ENCODE measurements around the gene FAM181A.

FAM181A gene

GRCh38 chr14:93930296-93930988, 3.3 kb downstream of the FAM181A start:
- no peak for DNase-seq

GRCh38 chr14:93930989-93931307, 3.8 kb downstream of the FAM181A start:
- DNase-seq = no peak

GRCh38 chr14:93932642-93933041, 5.5 kb downstream of the FAM181A start:
- no peak for DNase-seq

GRCh38 chr14:93935213-93935612, 8.1 kb downstream of the FAM181A start:
- DNase-seq = no peak

GRCh38 chr14:93936245-93936644, 9.1 kb downstream of the FAM181A start:
- peak; percentile 49 for DNase-seq

- DNase-seq = no peak
Measured at GRCh38 chr14:93936926-93937325, 9.8 kb downstream of the FAM181A start.

GRCh38 chr14:93937519-93937918, 10.4 kb downstream of the FAM181A start:
- no peak for DNase-seq

- DNase-seq = no peak
Measured at GRCh38 chr14:93938751-93939303, 11.7 kb downstream of the FAM181A start.

- peak; percentile 53 for DNase-seq
Measured at GRCh38 chr14:93939304-93940229, 12.4 kb downstream of the FAM181A start.

- no peak for DNase-seq
Measured at GRCh38 chr14:93940437-93940836, 13.3 kb downstream of the FAM181A start.

- peak; percentile 64 for DNase-seq
Measured at GRCh38 chr14:93941293-93941910, 14.3 kb downstream of the FAM181A start.

- peak; percentile 52 for DNase-seq
Measured at GRCh38 chr14:93943052-93943451, 15.9 kb downstream of the FAM181A start.

- no peak for DNase-seq
Measured at GRCh38 chr14:93943930-93944329, 16.8 kb downstream of the FAM181A start.

GRCh38 chr14:93944348-93945069, 17.4 kb downstream of the FAM181A start:
- peak; percentile 70 for DNase-seq

- DNase-seq = no peak
Measured at GRCh38 chr14:93945070-93945399, 17.9 kb downstream of the FAM181A start.

GRCh38 chr14:93946104-93946503, 19.0 kb downstream of the FAM181A start:
- DNase-seq = no peak

GRCh38 chr14:93946541-93947090, 19.5 kb downstream of the FAM181A start:
- no peak for DNase-seq

GRCh38 chr14:93947282-93947681, 20.1 kb downstream of the FAM181A start:
- no peak for DNase-seq

- DNase-seq = no peak
Measured at GRCh38 chr14:93949511-93950075, 22.4 kb downstream of the FAM181A start.

GRCh38 chr14:93950948-93951634, 23.9 kb downstream of the FAM181A start:
- DNase-seq = no peak
